ENCODE results near the gene SYNDIG1. TPM values are rescaled to one million over a fixed set of nuclear protein-coding genes. Genes with fewer than 3 reads are reported as not detected.

SYNDIG1 gene
- total RNA-seq, 1 donor from 2014 or later: 13.7 TPM

GRCh38 chr20:24480509-24480908, 11.1 kb downstream of the SYNDIG1 start:
- no peak overlapping the region for H3K27ac ChIP-seq
- no peak for TF ChIP-seq CTCF (IDR thresholded peaks at IDR 0.05)
- no peak for DNase-seq (ENCODE audit: low spot score in 2 of 2)
- H3K9me3 ChIP-seq: no peaks in the 10 kb centered on the region
- H3K27me3 ChIP-seq: no peaks in the 10 kb centered on the region
- H3K36me3 ChIP-seq: no peaks in the 10 kb centered on the region
- H3K4me1 ChIP-seq: no peaks in the 10 kb centered on the region
- intact Hi-C loops (cut with DNase I): no loop called here
- H3K4me3 ChIP-seq: no peak overlapping the region

- no peaks in the 10 kb centered on the region for H3K27me3 ChIP-seq
- no peak for DNase-seq (ENCODE audit: low spot score in 2 of 2)
- H3K4me1 ChIP-seq: no peaks in the 10 kb centered on the region
- H3K36me3 ChIP-seq: no peaks in the 10 kb centered on the region
- no peak overlapping the region for H3K27ac ChIP-seq
- intact Hi-C loops (cut with DNase I): no loop called here
- no peak for TF ChIP-seq CTCF (IDR thresholded peaks at IDR 0.05)
- H3K9me3 ChIP-seq: no peaks in the 10 kb centered on the region
- H3K4me3 ChIP-seq: no peak overlapping the region
These were observed 11.7 kb downstream of the SYNDIG1 start for GRCh38 chr20:24481173-24481572.

GRCh38 chr20:24483435-24484080, 14.1 kb downstream of the SYNDIG1 start:
- intact Hi-C loops (cut with DNase I): no loop called here
- no peaks in the 10 kb centered on the region for H3K4me1 ChIP-seq

GRCh38 chr20:24484081-24484450, 14.6 kb downstream of the SYNDIG1 start:
- H3K4me3 ChIP-seq: no peak overlapping the region
- no peak for TF ChIP-seq CTCF (IDR thresholded peaks at IDR 0.05)
- no peaks in the 10 kb centered on the region for H3K27me3 ChIP-seq
- intact Hi-C loops (cut with DNase I): no loop called here
- no peaks in the 10 kb centered on the region for H3K4me1 ChIP-seq
- DNase-seq (ENCODE audit: low spot score in 2 of 2): no peak
- H3K36me3 ChIP-seq: no peaks in the 10 kb centered on the region
- no peaks in the 10 kb centered on the region for H3K9me3 ChIP-seq
- no peak overlapping the region for H3K27ac ChIP-seq

More at GRCh38 chr20:24483435-24484080, 14.1 kb downstream of the SYNDIG1 start:
- no peaks in the 10 kb centered on the region for H3K27me3 ChIP-seq
- H3K9me3 ChIP-seq: no peaks in the 10 kb centered on the region
- H3K27ac ChIP-seq: no peak overlapping the region
- no peak for DNase-seq (ENCODE audit: low spot score in 2 of 2)
- no peak for TF ChIP-seq CTCF (IDR thresholded peaks at IDR 0.05)
- H3K4me3 ChIP-seq: no peak overlapping the region
- H3K36me3 ChIP-seq: no peaks in the 10 kb centered on the region

- no peaks in the 10 kb centered on the region for H3K4me1 ChIP-seq
- DNase-seq (ENCODE audit: low spot score in 2 of 2): no peak
- H3K27ac ChIP-seq: no peak overlapping the region
- H3K36me3 ChIP-seq: no peaks in the 10 kb centered on the region
- intact Hi-C loops (cut with DNase I): no loop called here
- no peaks in the 10 kb centered on the region for H3K27me3 ChIP-seq
- no peak overlapping the region for H3K4me3 ChIP-seq
- no peaks in the 10 kb centered on the region for H3K9me3 ChIP-seq
- TF ChIP-seq CTCF (IDR thresholded peaks at IDR 0.05): no peak
These were observed 16.6 kb downstream of the SYNDIG1 start for GRCh38 chr20:24485981-24486380.

GRCh38 chr20:24487240-24487639, 17.8 kb downstream of the SYNDIG1 start:
- DNase-seq (ENCODE audit: low spot score in 2 of 2): no peak
- intact Hi-C loops (cut with DNase I): no loop called here
- TF ChIP-seq CTCF (IDR thresholded peaks at IDR 0.05): no peak
- H3K27me3 ChIP-seq: no peaks in the 10 kb centered on the region
- H3K4me1 ChIP-seq: no peaks in the 10 kb centered on the region
- H3K4me3 ChIP-seq: no peak overlapping the region
- no peak overlapping the region for H3K27ac ChIP-seq
- no peaks in the 10 kb centered on the region for H3K36me3 ChIP-seq
- no peaks in the 10 kb centered on the region for H3K9me3 ChIP-seq

Measured in ascending aorta (tissue), 2 donors.